ENCODE data around the gene ZNF672.

Gene ZNF672

GRCh38 chr1:248890549-248891498, 52.8 kb downstream of the ZNF672 start:
- Histone ChIP-seq H3K27ac (no peak overlapping the region), H3K36me3 (ENCODE audit: insufficient read depth, low read length) (no peaks in the 10 kb centered on the region), H3K9ac (ENCODE audit: insufficient read length) (no peak overlapping the region), H3K4me3 (no peak overlapping the region), H3K9me3 (ENCODE audit: low read depth, low read length) (no peaks in the 10 kb centered on the region)
- no peak for DNase-seq (ENCODE audit: low read depth, low spot score)
- TF ChIP-seq FOXP2 (optimal IDR thresholded peaks at IDR 0.05; ENCODE audit: control extremely low read depth, extremely low read length, insufficient read depth) (no peak), EZH2 (IDR thresholded peaks at IDR 0.05) (no peak), POLR2AphosphoS5 (IDR thresholded peaks at IDR 0.05; ENCODE audit: borderline replicate concordance, low read depth, low read length) (no peak)

GRCh38 chr1:248891758-248892157, 53.7 kb downstream of the ZNF672 start:
- TF ChIP-seq POLR2AphosphoS5 (IDR thresholded peaks at IDR 0.05; ENCODE audit: borderline replicate concordance, low read depth, low read length), result no peak
- no peak for TF ChIP-seq FOXP2 (optimal IDR thresholded peaks at IDR 0.05; ENCODE audit: control extremely low read depth, extremely low read length, insufficient read depth)
- TF ChIP-seq EZH2 (IDR thresholded peaks at IDR 0.05), result no peak
- Histone ChIP-seq H3K36me3 (ENCODE audit: insufficient read depth, low read length) (no peaks in the 10 kb centered on the region), H3K4me3 (no peak overlapping the region), H3K9ac (ENCODE audit: insufficient read length) (no peak overlapping the region), H3K27ac (no peak overlapping the region), H3K9me3 (ENCODE audit: low read depth, low read length) (no peaks in the 10 kb centered on the region)
- no peak for DNase-seq (ENCODE audit: low read depth, low spot score)

GRCh38 chr1:248892590-248892989, 54.6 kb downstream of the ZNF672 start:
- TF ChIP-seq POLR2AphosphoS5 (IDR thresholded peaks at IDR 0.05; ENCODE audit: borderline replicate concordance, low read depth, low read length), result no peak
- no peak for TF ChIP-seq EZH2 (IDR thresholded peaks at IDR 0.05)
- no peak for TF ChIP-seq FOXP2 (optimal IDR thresholded peaks at IDR 0.05; ENCODE audit: control extremely low read depth, extremely low read length, insufficient read depth)
- Histone ChIP-seq H3K9me3 (ENCODE audit: low read depth, low read length) (no peaks in the 10 kb centered on the region), H3K9ac (ENCODE audit: insufficient read length) (no peak overlapping the region), H3K27ac (no peak overlapping the region), H3K4me3 (no peak overlapping the region), H3K36me3 (ENCODE audit: insufficient read depth, low read length) (no peaks in the 10 kb centered on the region)
- DNase-seq (ENCODE audit: low read depth, low spot score), result no peak

- Histone ChIP-seq H3K4me3 (no peak overlapping the region), H3K36me3 (ENCODE audit: insufficient read depth, low read length) (no peaks in the 10 kb centered on the region), H3K9ac (ENCODE audit: insufficient read length) (no peak overlapping the region), H3K9me3 (ENCODE audit: low read depth, low read length) (no peaks in the 10 kb centered on the region), H3K27ac (no peak overlapping the region)
- no peak for TF ChIP-seq FOXP2 (optimal IDR thresholded peaks at IDR 0.05; ENCODE audit: control extremely low read depth, extremely low read length, insufficient read depth)
- no peak for TF ChIP-seq EZH2 (IDR thresholded peaks at IDR 0.05)
- no peak for TF ChIP-seq POLR2AphosphoS5 (IDR thresholded peaks at IDR 0.05; ENCODE audit: borderline replicate concordance, low read depth, low read length)
- no peak for DNase-seq (ENCODE audit: low read depth, low spot score)
Observed at GRCh38 chr1:248894837-248895236, 56.8 kb downstream of the ZNF672 start.

GRCh38 chr1:248897412-248898337, 59.7 kb downstream of the ZNF672 start:
- TF ChIP-seq EZH2 (IDR thresholded peaks at IDR 0.05) (no peak), POLR2AphosphoS5 (IDR thresholded peaks at IDR 0.05; ENCODE audit: borderline replicate concordance, low read depth, low read length) (no peak), FOXP2 (optimal IDR thresholded peaks at IDR 0.05; ENCODE audit: control extremely low read depth, extremely low read length, insufficient read depth) (no peak)
- no peak overlapping the region for H3K27ac ChIP-seq
- H3K4me3 ChIP-seq, result no peak overlapping the region
- no peak for DNase-seq (ENCODE audit: low read depth, low spot score)
- no peak overlapping the region for H3K9ac ChIP-seq (ENCODE audit: insufficient read length)
- H3K36me3 ChIP-seq (ENCODE audit: insufficient read depth, low read length), result no peaks in the 10 kb centered on the region
- H3K9me3 ChIP-seq (ENCODE audit: low read depth, low read length), result no peaks in the 10 kb centered on the region

Data from SK-N-MC (cell line).